H9 (cell line): ENCODE results near the gene ACAD8. TPM values are rescaled to one million over a fixed set of nuclear protein-coding genes. Genes with fewer than 3 reads are reported as not detected.
A peak's percentile ranks its signal among the peaks of the same experiment; 100 is the strongest.
"Not testable (repeated sequence)": the region's sequence is repeated elsewhere in the genome, so short reads cannot be mapped to it uniquely, and the experiment has no call there.

Experiments used
- DNase-seq: peaks from one replicate; pipeline ENCODE4 v3.0.0-alpha.2; 2017
- H2AFZ ChIP-seq: one replicate; pipeline ENCODE4 v1.6.1; 2013; ENCODE audit warnings: mild to moderate bottlenecking, low read length, control low read depth, moderate library complexity
- H2AK5ac ChIP-seq: 2 replicates; pipeline ENCODE4 v1.6.1; 2013; ENCODE audit warnings: low read length, control low read depth, mixed read lengths; ENCODE audit not compliant: insufficient read length
- H2BK120ac ChIP-seq: one replicate; pipeline ENCODE4 v1.6.1; 2013; ENCODE audit warnings: low read depth, mild to moderate bottlenecking, low read length, control low read depth, inconsistent platforms; ENCODE audit not compliant: poor library complexity, severe bottlenecking
- H2BK12ac ChIP-seq: 2 replicates; pipeline ENCODE4 v1.6.1; 2013; ENCODE audit warnings: low read length, control low read depth, mixed read lengths, low read depth; ENCODE audit not compliant: insufficient read length
- H2BK15ac ChIP-seq: 2 replicates; pipeline ENCODE4 v1.6.1; 2013; ENCODE audit warnings: low read depth, low read length, control low read depth
- H2BK20ac ChIP-seq: one replicate; pipeline ENCODE4 v1.6.1; 2013; ENCODE audit warnings: low read depth, mild to moderate bottlenecking, low read length, control low read depth, inconsistent platforms; ENCODE audit not compliant: poor library complexity, severe bottlenecking
- H2BK5ac ChIP-seq: 2 replicates; pipeline ENCODE4 v1.6.1; 2013; ENCODE audit warnings: low read length, control low read depth, mixed read lengths; ENCODE audit not compliant: insufficient read length
- H3K14ac ChIP-seq: 2 replicates; pipeline ENCODE4 v1.6.1; 2013; ENCODE audit warnings: low read length, control low read depth; ENCODE audit not compliant: insufficient read depth
- H3K18ac ChIP-seq: 2 replicates; pipeline ENCODE4 v1.6.1; 2013; ENCODE audit warnings: low read depth, mild to moderate bottlenecking, mixed read lengths, low read length, control low read depth; ENCODE audit not compliant: insufficient read length
- H3K23ac ChIP-seq: 2 replicates; pipeline ENCODE4 v1.6.1; 2013; ENCODE audit warnings: low read length, control low read depth, mixed read lengths, low read depth; ENCODE audit not compliant: insufficient read length
- H3K23me2 ChIP-seq: 2 replicates; pipeline ENCODE4 v1.6.1; 2013; ENCODE audit warnings: low read depth, mild to moderate bottlenecking, mixed read lengths, low read length, control low read depth; ENCODE audit not compliant: insufficient read length, poor library complexity, severe bottlenecking
- H3K27ac ChIP-seq: 2 replicates; pipeline ENCODE4 v1.5.1; 2013; ENCODE audit warnings: low read length, control low read depth, mixed read lengths, low read depth; ENCODE audit not compliant: insufficient read length
- H3K27me3 ChIP-seq: 2 replicates; pipeline ENCODE4 v1.6.1; 2013; ENCODE audit warnings: low read length, control low read depth, inconsistent platforms; ENCODE audit not compliant: insufficient read depth
- H3K4ac ChIP-seq: 2 replicates; pipeline ENCODE4 v1.6.1; 2013; ENCODE audit warnings: low read depth, mild to moderate bottlenecking, control low read depth, inconsistent platforms, low read length, moderate library complexity
- H3K4me1 ChIP-seq: 2 replicates; pipeline ENCODE4 v1.6.1; 2013; ENCODE audit warnings: low read length, control low read depth, inconsistent platforms; ENCODE audit not compliant: insufficient read depth
- H3K4me2 ChIP-seq: 2 replicates; pipeline ENCODE4 v1.6.1; 2013; ENCODE audit warnings: low read length, control low read depth, mixed read lengths; ENCODE audit not compliant: insufficient read length, insufficient read depth
- H3K56ac ChIP-seq: 2 replicates; pipeline ENCODE4 v1.6.1; 2013; ENCODE audit warnings: low read depth, mild to moderate bottlenecking, mixed read lengths, low read length, control low read depth; ENCODE audit not compliant: insufficient read length
- H3K79me1 ChIP-seq: 2 replicates; pipeline ENCODE4 v1.6.1; 2013; ENCODE audit warnings: low read depth, mild to moderate bottlenecking, moderate library complexity, low read length, control low read depth, inconsistent platforms; ENCODE audit not compliant: insufficient read depth, poor library complexity, severe bottlenecking
- H3K79me2 ChIP-seq: 2 replicates; pipeline ENCODE4 v1.6.1; 2013; ENCODE audit warnings: low read length, control low read depth, inconsistent platforms; ENCODE audit not compliant: insufficient read depth
- H3K9ac ChIP-seq: 2 replicates; pipeline ENCODE4 v1.6.1; 2013; ENCODE audit warnings: low read length, control low read depth, mixed read lengths; ENCODE audit not compliant: insufficient read length; ENCODE audit errors: extremely low read depth
- H3K9me3 ChIP-seq: one replicate; pipeline ENCODE4 v1.6.1; 2013; ENCODE audit warnings: low read depth, low read length, inconsistent platforms; ENCODE audit not compliant: control insufficient read depth
- H3T11ph ChIP-seq: one replicate; pipeline ENCODE4 v1.6.1; 2013; ENCODE audit warnings: mild to moderate bottlenecking, low read length, control low read depth, inconsistent platforms
- H4K20me1 ChIP-seq: one replicate; pipeline ENCODE4 v1.6.1; 2013; ENCODE audit not compliant: control insufficient read depth, insufficient read length, insufficient read depth
- H4K5ac ChIP-seq: 2 replicates; pipeline ENCODE4 v1.6.1; 2013; ENCODE audit warnings: low read depth, mild to moderate bottlenecking, mixed read lengths, low read length, control low read depth; ENCODE audit not compliant: insufficient read length
- H4K8ac ChIP-seq: replicated peaks from 2 replicates; pipeline ENCODE4 v1.6.1; 2013; ENCODE audit warnings: low read length, control low read depth, mixed read lengths, low read depth; ENCODE audit not compliant: insufficient read length
- H4K91ac ChIP-seq: 2 replicates; pipeline ENCODE4 v1.6.1; 2013; ENCODE audit warnings: low read depth, mild to moderate bottlenecking, moderate library complexity, mixed read lengths, low read length, control low read depth; ENCODE audit not compliant: insufficient read length
- H3K27ac Mint-ChIP-seq, 3 experiments: 2 replicates in 2 of 3; 3 replicates in 1 of 3; pipeline ENCODE4 v1.8.0; 2020 to 2021; ENCODE audit warnings: mixed read lengths in 3 of 3, mild to moderate bottlenecking in 1 of 3, moderate library complexity in 1 of 3
- H3K27me3 Mint-ChIP-seq: 2 replicates; pipeline ENCODE4 v1.8.0; 2021; ENCODE audit warnings: low read depth, mild to moderate bottlenecking, moderate library complexity, mixed read lengths
- H3K36me3 Mint-ChIP-seq, 3 experiments: 2 replicates in 2 of 3; 3 replicates in 1 of 3; pipeline ENCODE4 v1.8.0; 2020 to 2021; ENCODE audit warnings: low read depth in 3 of 3, mixed read lengths in 3 of 3; ENCODE audit not compliant: insufficient read depth in 1 of 3
- H3K4me1 Mint-ChIP-seq, 2 experiments: 2 replicates each; pipeline ENCODE4 v1.8.0; 2020; ENCODE audit warnings: mixed read lengths in 2 of 2
- H3K4me3 Mint-ChIP-seq, 2 experiments: 2 replicates in 1 of 2; 3 replicates in 1 of 2; pipeline ENCODE4 v1.8.0; 2020 to 2021; ENCODE audit warnings: mild to moderate bottlenecking in 2 of 2, mixed read lengths in 2 of 2, moderate library complexity in 1 of 2
- H3K9me3 Mint-ChIP-seq, 2 experiments: 2 replicates in 1 of 2; 3 replicates in 1 of 2; pipeline ENCODE4 v1.8.0; 2020; ENCODE audit warnings: mild to moderate bottlenecking in 2 of 2, mixed read lengths in 2 of 2, moderate library complexity in 1 of 2
- CTCF ChIP-seq: fragments of 200-600 bp; sonication (generic); conservative IDR thresholded peaks from 3 replicates; pipeline ENCODE4 v1.8.0; 2021; ENCODE audit warnings: antibody characterized with exemption, mild to moderate bottlenecking
- WGBS: extraction: QIAGEN DNeasy Blood & Tissue Kit; methylation state at CpG from one replicate; pipeline ENCODE4 v1.1.7; 2013; ENCODE audit warnings: missing lambda C conversion rate, low lambda C conversion rate, mixed read lengths; ENCODE audit not compliant: insufficient read length; ENCODE audit errors: extremely low coverage; 5-methylcytosine and 5-hydroxymethylcytosine counted together
- total RNA-seq: library from RNA; stranded (reverse); gene quantifications from 2 replicates; pipeline ENCODE4 v1.2.1, GENCODE V29; 2021

ACAD8 gene
- total RNA-seq, 1 experiment from 2014 or later: 46.8 TPM

- peaks cover 23 to 26% of the 10 kb centered on the region in 2 experiments for H3K4me1 Mint-ChIP-seq
- Histone ChIP-seq H3K23me2 (peaks cover 3% of the 10 kb centered on the region), H3K14ac (no peak overlapping the region), H3K27ac (no peak overlapping the region), H3K9ac (no peak overlapping the region), H3K18ac (no peak overlapping the region), H2AFZ (no peak overlapping the region), H3T11ph (no peak overlapping the region), H2BK5ac (no peak overlapping the region), H3K56ac (no peak overlapping the region), H3K27me3 (no peaks in the 10 kb centered on the region), H3K4me2 (peak overlapping the region; percentile 72), H3K4ac (no peak overlapping the region), H3K79me1 (no peaks in the 10 kb centered on the region), H4K20me1 (no peaks in the 10 kb centered on the region), H2BK12ac (no peak overlapping the region), H3K9me3 (no peaks in the 10 kb centered on the region), H3K79me2 (no peaks in the 10 kb centered on the region), H3K4me1 (0 out of 2 replicates have a peak, but pooled peaks cover 2% of the 10 kb centered on the region), H4K8ac (no peak overlapping the region), H2AK5ac (no peak overlapping the region), H3K23ac (no peak overlapping the region), H2BK20ac (no peak overlapping the region), H4K5ac (no peak overlapping the region), H2BK120ac (no peak overlapping the region), H2BK15ac (no peak overlapping the region), H4K91ac (no peak overlapping the region)
- TF ChIP-seq CTCF: no peak
- peaks cover 20 to 39% (median 30%) of the 10 kb centered on the region in 3 experiments; a peak in 6 of 7 replicates for H3K36me3 Mint-ChIP-seq
- DNase-seq: no peak
- no peaks in the 10 kb centered on the region for H3K27me3 Mint-ChIP-seq
- no CpG with 5 or more reads among the region's 3 CpGs for WGBS
- no peak overlapping the region for H3K27ac Mint-ChIP-seq
- peak overlapping the region; percentile 85 to 91 for H3K4me3 Mint-ChIP-seq
- no peaks in the 10 kb centered on the region for H3K9me3 Mint-ChIP-seq
Observed at GRCh38 chr11:134254433-134255183, 1.2 kb downstream of the ACAD8 start.

GRCh38 chr11:134255184-134255561, 1.8 kb downstream of the ACAD8 start:
- not testable (repeated sequence) for H3K9me3 Mint-ChIP-seq, H3K27ac ChIP-seq, H3K4me1 ChIP-seq, H3K18ac ChIP-seq, H2BK20ac ChIP-seq, H3K27ac Mint-ChIP-seq, H2BK12ac ChIP-seq, H2BK120ac ChIP-seq, H2BK15ac ChIP-seq, H3K79me2 ChIP-seq, H4K8ac ChIP-seq, H3K4me3 Mint-ChIP-seq, H4K91ac ChIP-seq, H2AFZ ChIP-seq, DNase-seq, H3T11ph ChIP-seq, H4K20me1 ChIP-seq, H3K9ac ChIP-seq, H3K23ac ChIP-seq, H3K9me3 ChIP-seq, H3K4me2 ChIP-seq, H2AK5ac ChIP-seq, H4K5ac ChIP-seq, H3K27me3 ChIP-seq, H3K23me2 ChIP-seq, H3K27me3 Mint-ChIP-seq, H3K79me1 ChIP-seq, H3K56ac ChIP-seq, H3K4ac ChIP-seq, H2BK5ac ChIP-seq, H3K14ac ChIP-seq
- H3K4me1 Mint-ChIP-seq: peaks cover 23 to 26% of the 10 kb centered on the region in 2 experiments
- no CpG with 5 or more reads among the region's 5 CpGs for WGBS
- H3K36me3 Mint-ChIP-seq: peaks cover 25 to 39% (median 31%) of the 10 kb centered on the region in 3 experiments; a peak in 6 of 7 replicates
